Prostate gland (tissue), 2 donors: ENCODE measurements around the gene SRM.

Experiments used
- POLR2AphosphoS5 ChIP-seq: sonication (generic); formaldehyde crosslinking; IDR thresholded peaks from one replicate; pipeline ENCODE4 v1.6.1; 2017; ENCODE audit warnings: antibody characterized with exemption
- TF ChIP-seq, protein P1 (sequence below), 4 experiments: fragments of 200-600 bp in 2 of 4; fragments of 450-650 bp in 2 of 4; sonication (generic) in 2 of 4; IDR thresholded peaks; 1 replicate in 3 of 4; 2 replicates in 1 of 4; pipeline ENCODE4 v1.5.1; 2016 to 2019; ENCODE audit warnings: antibody characterized with exemption in 4 of 4, mild to moderate bottlenecking in 2 of 4, moderate library complexity in 2 of 4

DNA sequence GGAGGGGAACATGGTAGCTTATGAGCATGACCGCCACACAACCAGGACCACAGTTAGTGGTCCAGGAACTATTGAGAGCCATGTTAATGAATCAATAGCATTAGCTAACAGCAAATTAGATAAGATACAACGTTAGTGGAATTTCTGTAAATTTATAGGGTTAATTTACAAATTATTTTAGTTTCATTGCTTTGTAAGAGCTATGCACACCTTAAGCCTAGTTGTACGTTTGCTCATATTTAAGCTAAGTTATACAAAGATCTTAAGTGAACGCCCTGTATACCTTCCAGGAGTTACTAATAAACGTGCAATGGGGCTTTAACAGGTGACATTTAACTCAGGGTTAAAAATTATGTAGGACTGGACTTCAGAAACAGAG, 39.1 kb upstream of the SRM start:
- TF ChIP-seq, protein P1, sequence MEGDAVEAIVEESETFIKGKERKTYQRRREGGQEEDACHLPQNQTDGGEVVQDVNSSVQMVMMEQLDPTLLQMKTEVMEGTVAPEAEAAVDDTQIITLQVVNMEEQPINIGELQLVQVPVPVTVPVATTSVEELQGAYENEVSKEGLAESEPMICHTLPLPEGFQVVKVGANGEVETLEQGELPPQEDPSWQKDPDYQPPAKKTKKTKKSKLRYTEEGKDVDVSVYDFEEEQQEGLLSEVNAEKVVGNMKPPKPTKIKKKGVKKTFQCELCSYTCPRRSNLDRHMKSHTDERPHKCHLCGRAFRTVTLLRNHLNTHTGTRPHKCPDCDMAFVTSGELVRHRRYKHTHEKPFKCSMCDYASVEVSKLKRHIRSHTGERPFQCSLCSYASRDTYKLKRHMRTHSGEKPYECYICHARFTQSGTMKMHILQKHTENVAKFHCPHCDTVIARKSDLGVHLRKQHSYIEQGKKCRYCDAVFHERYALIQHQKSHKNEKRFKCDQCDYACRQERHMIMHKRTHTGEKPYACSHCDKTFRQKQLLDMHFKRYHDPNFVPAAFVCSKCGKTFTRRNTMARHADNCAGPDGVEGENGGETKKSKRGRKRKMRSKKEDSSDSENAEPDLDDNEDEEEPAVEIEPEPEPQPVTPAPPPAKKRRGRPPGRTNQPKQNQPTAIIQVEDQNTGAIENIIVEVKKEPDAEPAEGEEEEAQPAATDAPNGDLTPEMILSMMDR (IDR thresholded peaks at IDR 0.05) = no peak
- no peak for TF ChIP-seq POLR2AphosphoS5
